Osteocyte (in vitro differentiated cells): ENCODE data around the gene TACC3. TPM values are rescaled to one million over a fixed set of nuclear protein-coding genes. Genes with fewer than 3 reads are reported as not detected.

Source experiments
- DNase-seq: peaks from one replicate; pipeline ENCODE4 v3.0.0; 2021; ENCODE audit warnings: mixed read lengths; ENCODE audit not compliant: unreplicated experiment; ENCODE audit errors: extremely low spot score
- H3K27ac Mint-ChIP-seq: one replicate; pipeline ENCODE4 v1.8.0; 2021; ENCODE audit warnings: mild to moderate bottlenecking, mixed read lengths; ENCODE audit not compliant: unreplicated experiment
- H3K27me3 Mint-ChIP-seq: one replicate; pipeline ENCODE4 v1.8.0; 2021; ENCODE audit warnings: mixed read lengths; ENCODE audit not compliant: unreplicated experiment
- H3K36me3 Mint-ChIP-seq: one replicate; pipeline ENCODE4 v1.8.0; 2021; ENCODE audit warnings: mixed read lengths; ENCODE audit not compliant: unreplicated experiment
- H3K4me1 Mint-ChIP-seq: one replicate; pipeline ENCODE4 v1.8.0; 2021; ENCODE audit warnings: mixed read lengths; ENCODE audit not compliant: unreplicated experiment
- H3K4me3 Mint-ChIP-seq: one replicate; pipeline ENCODE4 v1.8.0; 2021; ENCODE audit warnings: mild to moderate bottlenecking, moderate library complexity, mixed read lengths; ENCODE audit not compliant: unreplicated experiment
- H3K9me3 Mint-ChIP-seq: one replicate; pipeline ENCODE4 v1.8.0; 2021; ENCODE audit warnings: mixed read lengths; ENCODE audit not compliant: unreplicated experiment
- CTCF ChIP-seq: fragments of 200-600 bp; sonication (generic); IDR thresholded peaks from 2 replicates; pipeline ENCODE4 v1.5.0; 2021; ENCODE audit warnings: antibody characterized with exemption, mild to moderate bottlenecking, moderate library complexity
- total RNA-seq: library from RNA; stranded (reverse); gene quantifications from 2 replicates; pipeline ENCODE4 v1.2.1, GENCODE V29; 2021

TACC3 gene
- total RNA-seq, 1 donor from 2014 or later, result 23.6 TPM

- H3K4me3 Mint-ChIP-seq, result no peak overlapping the region
- no peak for DNase-seq
- H3K9me3 Mint-ChIP-seq, result no peaks in the 10 kb centered on the region
- no peaks in the 10 kb centered on the region for H3K27me3 Mint-ChIP-seq
- no peak overlapping the region for H3K27ac Mint-ChIP-seq
- H3K36me3 Mint-ChIP-seq, result peaks cover 8% of the 10 kb centered on the region
- H3K4me1 Mint-ChIP-seq, result no peaks in the 10 kb centered on the region
- no peak for TF ChIP-seq CTCF
These were observed 25.7 kb downstream of the TACC3 start for GRCh38 chr4:1746919-1747602.

- Mint-ChIP-seq H3K27me3 (no peaks in the 10 kb centered on the region), H3K9me3 (no peaks in the 10 kb centered on the region), H3K4me1 (no peaks in the 10 kb centered on the region), H3K4me3 (no peak overlapping the region), H3K36me3 (peaks cover 8% of the 10 kb centered on the region), H3K27ac (no peak overlapping the region)
- TF ChIP-seq CTCF, result no peak
- no peak for DNase-seq
These were observed 26.3 kb downstream of the TACC3 start for GRCh38 chr4:1747603-1747967.

DNA sequence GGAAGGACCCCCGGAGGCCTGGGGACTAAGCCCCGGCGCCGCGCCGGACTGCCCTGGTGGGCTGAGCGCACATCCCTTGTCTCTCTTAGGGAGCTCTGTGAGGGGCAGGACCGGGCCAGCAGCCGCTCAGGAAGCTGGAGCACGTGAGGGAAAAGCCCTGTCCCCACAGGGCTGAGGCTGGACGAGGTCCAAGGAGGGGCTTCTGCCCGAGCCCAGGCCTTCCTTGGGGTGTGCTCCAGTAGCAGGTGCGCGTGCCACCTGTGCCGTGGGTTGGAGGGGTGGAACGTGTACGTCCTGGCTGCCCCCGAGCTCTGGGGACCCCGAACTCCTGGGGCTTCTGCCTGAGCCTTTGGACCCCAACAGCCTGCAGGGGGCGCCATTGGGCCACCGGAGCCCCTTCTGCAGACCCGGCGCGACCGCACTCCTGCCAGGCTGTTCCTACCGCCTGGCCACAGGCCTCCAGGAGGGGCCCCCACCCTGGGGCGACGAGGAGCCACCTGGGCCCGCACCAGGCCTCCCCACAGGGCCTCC is 27.2 kb downstream of the TACC3 start:
- no peaks in the 10 kb centered on the region for H3K9me3 Mint-ChIP-seq
- TF ChIP-seq CTCF, result peak; percentile 92
- peaks cover 6% of the 10 kb centered on the region for H3K36me3 Mint-ChIP-seq
- no peak overlapping the region for H3K27ac Mint-ChIP-seq
- no peak overlapping the region for H3K4me3 Mint-ChIP-seq
- peak; percentile 94 for DNase-seq
- no peaks in the 10 kb centered on the region for H3K27me3 Mint-ChIP-seq
- H3K4me1 Mint-ChIP-seq, result no peaks in the 10 kb centered on the region

- no peak for DNase-seq
- Mint-ChIP-seq H3K4me3 (no peak overlapping the region), H3K4me1 (peaks cover 3% of the 10 kb centered on the region), H3K27ac (no peak overlapping the region), H3K9me3 (no peaks in the 10 kb centered on the region), H3K27me3 (no peaks in the 10 kb centered on the region), H3K36me3 (peaks cover 2% of the 10 kb centered on the region)
- no peak for TF ChIP-seq CTCF
These were observed 28.0 kb downstream of the TACC3 start for GRCh38 chr4:1749370-1749769.

DNA sequence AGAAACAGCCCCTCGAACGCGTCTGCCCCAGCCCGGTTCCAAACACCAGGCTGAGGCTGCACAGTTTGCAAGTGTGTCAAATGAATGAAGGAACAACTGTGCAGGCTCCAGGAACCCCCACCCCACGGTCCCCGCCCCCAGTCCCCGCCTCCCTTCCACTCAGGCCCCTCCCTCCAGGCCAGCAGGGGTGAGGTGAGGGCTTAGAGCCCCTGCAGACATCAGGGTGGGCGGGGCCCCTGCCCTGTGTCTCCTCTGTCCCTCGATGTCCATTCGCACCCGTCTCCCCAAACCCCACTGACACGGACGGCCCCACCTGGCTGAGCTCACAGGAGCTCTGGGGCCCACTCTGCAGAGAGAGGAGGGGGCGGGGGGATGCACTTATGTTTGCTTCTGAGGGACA is 28.5 kb downstream of the TACC3 start:
- no peak for DNase-seq
- H3K36me3 Mint-ChIP-seq, result peaks cover 2% of the 10 kb centered on the region
- no peaks in the 10 kb centered on the region for H3K27me3 Mint-ChIP-seq
- peaks cover 3% of the 10 kb centered on the region for H3K4me1 Mint-ChIP-seq
- no peak overlapping the region for H3K4me3 Mint-ChIP-seq
- no peaks in the 10 kb centered on the region for H3K9me3 Mint-ChIP-seq
- H3K27ac Mint-ChIP-seq, result no peak overlapping the region
- no peak for TF ChIP-seq CTCF
